PC-3 (cell line): ENCODE results near the gene MLLT11.

ENCODE experiments used
- EZH2phosphoT487 ChIP-seq: fragments of 300-600 bp; sonication (generic); IDR thresholded peaks from 2 replicates; pipeline ENCODE4 v1.6.1; 2018; ENCODE audit warnings: mild to moderate bottlenecking, antibody characterized with exemption, low read length, borderline replicate concordance
- TF ChIP-seq, protein P1 (sequence below): fragments of 300-600 bp; sonication (generic); conservative IDR thresholded peaks from 2 replicates; pipeline ENCODE4 v1.5.1; 2017; ENCODE audit warnings: antibody characterized with exemption, low read depth, mild to moderate bottlenecking, low read length

DNA sequence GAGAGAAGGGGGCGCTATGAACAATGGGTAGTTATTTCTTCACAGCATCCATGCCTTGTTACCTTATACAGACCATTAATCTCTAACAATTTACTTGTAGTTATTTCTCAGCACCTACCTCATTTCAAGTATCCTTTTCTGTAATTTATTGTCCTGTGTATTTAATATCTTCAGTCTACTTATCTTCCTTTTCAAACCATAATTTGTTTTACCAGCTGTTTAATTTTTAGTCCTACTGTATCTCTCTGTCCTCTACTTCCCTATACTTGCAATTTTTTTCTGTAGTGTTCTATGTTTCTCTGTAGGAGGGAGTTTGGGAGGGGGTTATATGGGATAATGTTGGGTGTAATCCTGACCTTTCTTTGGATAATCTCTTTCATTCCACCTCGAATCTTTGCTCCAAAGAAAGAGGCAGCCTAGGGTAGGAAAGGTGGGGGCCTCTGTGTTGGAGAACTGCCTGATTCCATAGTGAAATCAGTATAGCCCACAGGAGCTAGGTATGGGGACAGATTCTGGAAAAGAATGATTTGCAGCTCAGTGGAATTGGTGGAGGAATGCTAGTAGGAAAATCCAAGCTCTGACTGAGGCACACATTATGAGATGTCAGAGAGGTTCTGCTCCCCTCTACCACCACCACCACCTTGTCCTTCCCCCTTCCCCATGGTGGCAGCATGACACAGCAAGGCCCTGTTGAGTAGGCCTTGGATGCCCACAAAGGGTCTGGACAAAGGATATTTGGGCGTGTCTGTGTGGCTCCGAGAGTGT, 642 bp downstream of the MLLT11 start:
- TF ChIP-seq, protein P1, sequence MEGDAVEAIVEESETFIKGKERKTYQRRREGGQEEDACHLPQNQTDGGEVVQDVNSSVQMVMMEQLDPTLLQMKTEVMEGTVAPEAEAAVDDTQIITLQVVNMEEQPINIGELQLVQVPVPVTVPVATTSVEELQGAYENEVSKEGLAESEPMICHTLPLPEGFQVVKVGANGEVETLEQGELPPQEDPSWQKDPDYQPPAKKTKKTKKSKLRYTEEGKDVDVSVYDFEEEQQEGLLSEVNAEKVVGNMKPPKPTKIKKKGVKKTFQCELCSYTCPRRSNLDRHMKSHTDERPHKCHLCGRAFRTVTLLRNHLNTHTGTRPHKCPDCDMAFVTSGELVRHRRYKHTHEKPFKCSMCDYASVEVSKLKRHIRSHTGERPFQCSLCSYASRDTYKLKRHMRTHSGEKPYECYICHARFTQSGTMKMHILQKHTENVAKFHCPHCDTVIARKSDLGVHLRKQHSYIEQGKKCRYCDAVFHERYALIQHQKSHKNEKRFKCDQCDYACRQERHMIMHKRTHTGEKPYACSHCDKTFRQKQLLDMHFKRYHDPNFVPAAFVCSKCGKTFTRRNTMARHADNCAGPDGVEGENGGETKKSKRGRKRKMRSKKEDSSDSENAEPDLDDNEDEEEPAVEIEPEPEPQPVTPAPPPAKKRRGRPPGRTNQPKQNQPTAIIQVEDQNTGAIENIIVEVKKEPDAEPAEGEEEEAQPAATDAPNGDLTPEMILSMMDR = no peak
- TF ChIP-seq EZH2phosphoT487 = no peak
